ENCODE measurements around the gene MFAP4. TPM values are rescaled to one million over a fixed set of nuclear protein-coding genes. Genes with fewer than 3 reads are reported as not detected.

MFAP4 gene
- total RNA-seq, 1 experiment from 2014 or later, result 1.5 TPM

GRCh38 chr17:19346351-19347255, 40.4 kb downstream of the MFAP4 start:
- WGBS (ENCODE audit: extremely low coverage, insufficient read length, low lambda C conversion rate), result no CpG with 5 or more reads among the region's 19 CpGs
- no peak overlapping the region for H3K4me3 Mint-ChIP-seq
- peak; percentile 30 for DNase-seq

More at GRCh38 chr17:19346351-19347255, 40.4 kb downstream of the MFAP4 start:
- Histone ChIP-seq H3K27ac (ENCODE audit: insufficient read length, low read depth, low read length) (no peak overlapping the region), H3K23ac (ENCODE audit: insufficient read length, low read depth, low read length) (no peak overlapping the region), H3K79me2 (ENCODE audit: insufficient read depth, low read length) (no peaks in the 10 kb centered on the region), H2BK12ac (ENCODE audit: insufficient read length, low read depth, low read length) (no peak overlapping the region), H2BK15ac (ENCODE audit: low read depth, low read length) (no peak overlapping the region), H4K91ac (ENCODE audit: insufficient read length, low read depth, low read length) (no peak overlapping the region), H2AK5ac (ENCODE audit: insufficient read length, low read length) (no peak overlapping the region), H2BK120ac (ENCODE audit: low read depth, low read length, poor library complexity, severe bottlenecking) (no peak overlapping the region), H2BK5ac (ENCODE audit: insufficient read length, low read length) (no peak overlapping the region), H2BK20ac (ENCODE audit: low read depth, low read length, poor library complexity, severe bottlenecking) (no peak overlapping the region), H3K4ac (ENCODE audit: low read depth, low read length) (no peak overlapping the region), H3K14ac (ENCODE audit: insufficient read depth, low read length) (no peak overlapping the region), H2AFZ (ENCODE audit: low read length) (no peak overlapping the region), H4K5ac (ENCODE audit: insufficient read length, low read depth, low read length) (no peak overlapping the region), H3K23me2 (ENCODE audit: insufficient read length, low read depth, low read length, poor library complexity, severe bottlenecking) (no peaks in the 10 kb centered on the region), H3K4me2 (ENCODE audit: insufficient read depth, insufficient read length, low read length) (no peak overlapping the region), H4K8ac (replicated peaks; ENCODE audit: insufficient read length, low read depth, low read length) (no peak overlapping the region), H3K4me1 (ENCODE audit: insufficient read depth, low read length) (no peaks in the 10 kb centered on the region), H3K79me1 (ENCODE audit: insufficient read depth, low read depth, low read length, poor library complexity, severe bottlenecking) (no peaks in the 10 kb centered on the region), H3K56ac (ENCODE audit: insufficient read length, low read depth, low read length) (no peak overlapping the region), H4K20me1 (ENCODE audit: control insufficient read depth, insufficient read depth, insufficient read length) (no peaks in the 10 kb centered on the region), H3K9me3 (ENCODE audit: control insufficient read depth, low read depth, low read length) (no peaks in the 10 kb centered on the region), H3K9ac (ENCODE audit: extremely low read depth, insufficient read length, low read length) (no peak overlapping the region), H3K27me3 (ENCODE audit: insufficient read depth, low read length) (no peaks in the 10 kb centered on the region), H3T11ph (ENCODE audit: low read length) (no peak overlapping the region), H3K18ac (ENCODE audit: insufficient read length, low read depth, low read length) (no peak overlapping the region)
- TF ChIP-seq CTCF (conservative IDR thresholded peaks at IDR 0.05), result no peak
- peaks cover 6 to 26% (median 17%) of the 10 kb centered on the region in 3 experiments; a peak in 6 of 7 replicates for H3K36me3 Mint-ChIP-seq (ENCODE audit: insufficient read depth in 1 of 3, low read depth in 3 of 3)
- peak overlapping the region; percentile 2 to 58 (median 37); a peak in 4 of 7 replicates for H3K27ac Mint-ChIP-seq
- no peaks in the 10 kb centered on the region for H3K27me3 Mint-ChIP-seq (ENCODE audit: low read depth)
- no peaks in the 10 kb centered on the region for H3K9me3 Mint-ChIP-seq
- peaks cover 7 to 12% of the 10 kb centered on the region in 2 experiments for H3K4me1 Mint-ChIP-seq

All from H9 (cell line).